Activated CD4-positive, alpha-beta memory T cell treated with anti-CD3 and anti-CD28 coated beads for 36 hours (primary cell): Measurements from ENCODE around the gene TMEM250. TPM values are rescaled to one million over a fixed set of nuclear protein-coding genes. Genes with fewer than 3 reads are reported as not detected.
A peak's percentile ranks its signal among the peaks of the same experiment; 100 is the strongest.
"Not testable (repeated sequence)": the region's sequence is repeated elsewhere in the genome, so short reads cannot be mapped to it uniquely, and the experiment has no call there.

ENCODE experiments used
- CTCF ChIA-PET: fragments of 350-600 bp; sonication (Branson Sonifier 250); formaldehyde crosslinking; loops from one replicate; lab custom pipeline; 2021; ENCODE audit warnings: antibody characterized with exemption, inconsistent platforms; lab: Charles Lee
- POLR2A ChIA-PET: fragments of 350-600 bp; sonication (Branson Sonifier 250); formaldehyde crosslinking; loops from one replicate; lab custom pipeline; 2021; ENCODE audit warnings: antibody characterized with exemption; lab: Charles Lee
- DNase-seq: peaks from one replicate; pipeline ENCODE4 v3.0.0-alpha.2; 2020
- H3K27ac Mint-ChIP-seq: one replicate; pipeline ENCODE4 v1.8.0; 2021; ENCODE audit warnings: mixed read lengths
- H3K27me3 Mint-ChIP-seq: one replicate; pipeline ENCODE4 v1.8.0; 2021; ENCODE audit warnings: mixed read lengths
- H3K36me3 Mint-ChIP-seq: one replicate; pipeline ENCODE4 v1.8.0; 2021; ENCODE audit warnings: mixed read lengths
- H3K4me1 Mint-ChIP-seq: one replicate; pipeline ENCODE4 v1.8.0; 2021; ENCODE audit warnings: low read depth, mixed read lengths
- H3K4me3 Mint-ChIP-seq: one replicate; pipeline ENCODE4 v1.8.0; 2021; ENCODE audit warnings: mild to moderate bottlenecking, mixed read lengths
- H3K9me3 Mint-ChIP-seq: one replicate; pipeline ENCODE4 v1.8.0; 2021; ENCODE audit warnings: mixed read lengths
- intact Hi-C: fragments of 100-400 bp; cut with micrococcal nuclease; formaldehyde crosslinking; loops from one replicate; pipeline ENCODE4 v1.15.1; 2023
- total RNA-seq, 2 experiments: library from RNA; stranded (reverse); gene quantifications; one replicate each; pipeline ENCODE4 v1.2.3, GENCODE V29; 2021

Gene TMEM250
- total RNA-seq, 2 experiments from 2014 or later, result 28.0 to 28.4 TPM

- DNase-seq, result no peak
- no peaks in the 10 kb centered on the region for H3K9me3 Mint-ChIP-seq
- H3K4me1 Mint-ChIP-seq, result no peaks in the 10 kb centered on the region
- no peak overlapping the region for H3K4me3 Mint-ChIP-seq
- ChIA-PET POLR2A (no interaction called here), CTCF (no interaction called here)
- peaks cover 11% of the 10 kb centered on the region for H3K27me3 Mint-ChIP-seq
- H3K27ac Mint-ChIP-seq, result peak overlapping the region; percentile 6
- intact Hi-C loops, result no loop called here
- no peaks in the 10 kb centered on the region for H3K36me3 Mint-ChIP-seq
Measured at GRCh38 chr9:136152543-136152866, 33.8 kb upstream of the TMEM250 start.

GRCh38 chr9:136151848-136152542 lies 33.3 kb upstream of the TMEM250 start:
- intact Hi-C loops, result no loop called here
- POLR2A ChIA-PET, result no interaction called here
- CTCF ChIA-PET, result no interaction called here

DNA sequence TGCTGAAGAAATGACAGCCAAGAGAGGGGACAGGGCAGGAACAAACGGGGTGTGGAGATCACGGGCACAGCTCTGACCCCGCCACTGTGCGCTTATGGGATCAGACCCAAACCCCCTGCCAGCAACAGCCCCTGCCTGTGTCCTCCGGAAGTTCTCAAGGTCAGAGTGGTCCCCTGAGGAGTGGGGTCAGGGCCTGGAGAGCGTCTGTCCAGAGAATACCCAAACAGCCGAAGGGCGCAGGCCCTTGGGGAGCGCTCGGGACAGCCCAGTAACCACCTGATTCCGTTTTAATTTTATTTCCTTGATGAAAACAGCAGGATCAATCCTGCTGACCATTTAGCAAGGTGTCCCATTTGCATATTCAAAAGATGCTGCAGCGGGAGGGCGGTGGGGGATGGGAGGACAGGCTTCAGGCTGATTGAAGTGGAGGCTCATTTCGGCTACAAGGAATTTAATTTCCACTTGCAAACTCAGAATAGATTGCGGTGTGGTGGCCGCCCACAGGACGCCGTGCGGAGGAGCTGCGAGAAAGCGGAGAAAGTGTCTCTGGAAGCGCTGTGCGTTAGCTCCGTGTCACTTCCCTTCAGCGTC lies 32.6 kb upstream of the TMEM250 start:
- no peak overlapping the region for H3K4me3 Mint-ChIP-seq
- peaks cover 12% of the 10 kb centered on the region for H3K27me3 Mint-ChIP-seq
- H3K9me3 Mint-ChIP-seq, result no peaks in the 10 kb centered on the region
- ChIA-PET POLR2A (no interaction called here), CTCF (no interaction called here)
- no peaks in the 10 kb centered on the region for H3K36me3 Mint-ChIP-seq
- no peak overlapping the region for H3K27ac Mint-ChIP-seq
- H3K4me1 Mint-ChIP-seq, result no peaks in the 10 kb centered on the region
- no peak for DNase-seq
- intact Hi-C loops, result no loop called here

More at GRCh38 chr9:136151848-136152542, 33.3 kb upstream of the TMEM250 start:
- H3K4me3 Mint-ChIP-seq, result no peak overlapping the region
- peaks cover 11% of the 10 kb centered on the region for H3K27me3 Mint-ChIP-seq
- no peaks in the 10 kb centered on the region for H3K9me3 Mint-ChIP-seq
- no peaks in the 10 kb centered on the region for H3K4me1 Mint-ChIP-seq
- no peaks in the 10 kb centered on the region for H3K36me3 Mint-ChIP-seq
- H3K27ac Mint-ChIP-seq, result no peak overlapping the region
- no peak for DNase-seq

DNA sequence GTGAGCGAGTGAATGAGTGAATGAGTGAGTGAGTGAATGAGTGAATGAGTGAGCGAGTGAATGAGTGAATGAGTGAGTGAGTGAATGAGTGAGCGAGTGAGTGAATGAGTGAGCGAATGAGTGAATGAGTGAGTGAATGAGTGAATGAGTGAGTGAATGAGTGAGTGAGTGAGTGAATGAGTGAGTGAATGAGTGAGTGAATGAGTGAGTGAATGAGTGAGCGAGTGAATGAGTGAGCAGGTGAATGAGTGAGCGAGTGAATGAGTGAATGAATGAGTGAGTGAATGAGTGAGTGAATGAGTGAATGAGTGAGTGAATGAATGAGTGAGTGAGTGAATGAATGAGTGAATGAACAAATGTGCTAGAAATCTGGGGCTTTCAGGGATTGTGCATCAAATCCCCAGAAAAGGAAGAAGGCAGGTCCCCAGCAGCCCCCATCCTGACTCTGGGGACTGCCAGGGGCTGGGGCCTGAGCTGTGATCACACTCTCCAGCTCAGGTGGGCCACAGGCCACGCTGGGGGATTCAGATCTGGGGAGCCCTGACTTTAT lies 32.1 kb upstream of the TMEM250 start:
- H3K36me3 Mint-ChIP-seq, H3K9me3 Mint-ChIP-seq, H3K4me3 Mint-ChIP-seq, H3K27ac Mint-ChIP-seq, CTCF ChIA-PET, intact Hi-C loops, POLR2A ChIA-PET, H3K4me1 Mint-ChIP-seq, DNase-seq: not testable (repeated sequence)
- H3K27me3 Mint-ChIP-seq, result peaks cover 13% of the 10 kb centered on the region

- Mint-ChIP-seq H3K9me3 (no peaks in the 10 kb centered on the region), H3K27ac (no peak overlapping the region), H3K36me3 (no peaks in the 10 kb centered on the region), H3K4me1 (no peaks in the 10 kb centered on the region), H3K4me3 (no peak overlapping the region), H3K27me3 (peaks cover 10% of the 10 kb centered on the region)
- intact Hi-C loops, result no loop called here
- ChIA-PET POLR2A (no interaction called here), CTCF (no interaction called here)
- no peak for DNase-seq
Measured at GRCh38 chr9:136149853-136150252, 31.2 kb upstream of the TMEM250 start.

- POLR2A ChIA-PET, result no interaction called here
- CTCF ChIA-PET, result no interaction called here
Measured at GRCh38 chr9:136149337-136149736, 30.7 kb upstream of the TMEM250 start.

GRCh38 chr9:136148766-136149165 lies 30.1 kb upstream of the TMEM250 start:
- peaks cover 15% of the 10 kb centered on the region for H3K27me3 Mint-ChIP-seq
- intact Hi-C loops, result no loop called here
- H3K4me3 Mint-ChIP-seq, result no peak overlapping the region
- ChIA-PET CTCF (no interaction called here), POLR2A (no interaction called here)
- H3K4me1 Mint-ChIP-seq, result no peaks in the 10 kb centered on the region
- DNase-seq, result no peak
- H3K36me3 Mint-ChIP-seq, result no peaks in the 10 kb centered on the region
- H3K27ac Mint-ChIP-seq, result no peak overlapping the region
- no peaks in the 10 kb centered on the region for H3K9me3 Mint-ChIP-seq

More at GRCh38 chr9:136149337-136149736, 30.7 kb upstream of the TMEM250 start:
- H3K27ac Mint-ChIP-seq, result no peak overlapping the region
- intact Hi-C loops, result no loop called here
- H3K9me3 Mint-ChIP-seq, result no peaks in the 10 kb centered on the region
- H3K4me1 Mint-ChIP-seq, result no peaks in the 10 kb centered on the region
- DNase-seq, result no peak
- H3K27me3 Mint-ChIP-seq, result peaks cover 14% of the 10 kb centered on the region
- H3K4me3 Mint-ChIP-seq, result no peak overlapping the region
- H3K36me3 Mint-ChIP-seq, result no peaks in the 10 kb centered on the region

GRCh38 chr9:136147890-136148714 lies 29.4 kb upstream of the TMEM250 start:
- DNase-seq, result no peak
- ChIA-PET POLR2A (no interaction called here), CTCF (no interaction called here)
- Mint-ChIP-seq H3K4me3 (no peak overlapping the region), H3K27me3 (peaks cover 15% of the 10 kb centered on the region), H3K36me3 (no peaks in the 10 kb centered on the region), H3K4me1 (no peaks in the 10 kb centered on the region), H3K27ac (no peak overlapping the region), H3K9me3 (no peaks in the 10 kb centered on the region)
- intact Hi-C loops, result no loop called here

- H3K36me3 Mint-ChIP-seq, result no peaks in the 10 kb centered on the region
- intact Hi-C loops, result no loop called here
- H3K27me3 Mint-ChIP-seq, result peaks cover 15% of the 10 kb centered on the region
- H3K27ac Mint-ChIP-seq, result no peak overlapping the region
- ChIA-PET POLR2A (no interaction called here), CTCF (interaction anchor here (1.3 kb wide), 1 partner anchor 180 kb away, joined by 3 read pairs; no protein-coding TSS in a partner anchor)
- H3K9me3 Mint-ChIP-seq, result no peaks in the 10 kb centered on the region
- H3K4me3 Mint-ChIP-seq, result no peak overlapping the region
- no peak for DNase-seq
- no peaks in the 10 kb centered on the region for H3K4me1 Mint-ChIP-seq
Measured at GRCh38 chr9:136147038-136147889, 28.6 kb upstream of the TMEM250 start.

DNA sequence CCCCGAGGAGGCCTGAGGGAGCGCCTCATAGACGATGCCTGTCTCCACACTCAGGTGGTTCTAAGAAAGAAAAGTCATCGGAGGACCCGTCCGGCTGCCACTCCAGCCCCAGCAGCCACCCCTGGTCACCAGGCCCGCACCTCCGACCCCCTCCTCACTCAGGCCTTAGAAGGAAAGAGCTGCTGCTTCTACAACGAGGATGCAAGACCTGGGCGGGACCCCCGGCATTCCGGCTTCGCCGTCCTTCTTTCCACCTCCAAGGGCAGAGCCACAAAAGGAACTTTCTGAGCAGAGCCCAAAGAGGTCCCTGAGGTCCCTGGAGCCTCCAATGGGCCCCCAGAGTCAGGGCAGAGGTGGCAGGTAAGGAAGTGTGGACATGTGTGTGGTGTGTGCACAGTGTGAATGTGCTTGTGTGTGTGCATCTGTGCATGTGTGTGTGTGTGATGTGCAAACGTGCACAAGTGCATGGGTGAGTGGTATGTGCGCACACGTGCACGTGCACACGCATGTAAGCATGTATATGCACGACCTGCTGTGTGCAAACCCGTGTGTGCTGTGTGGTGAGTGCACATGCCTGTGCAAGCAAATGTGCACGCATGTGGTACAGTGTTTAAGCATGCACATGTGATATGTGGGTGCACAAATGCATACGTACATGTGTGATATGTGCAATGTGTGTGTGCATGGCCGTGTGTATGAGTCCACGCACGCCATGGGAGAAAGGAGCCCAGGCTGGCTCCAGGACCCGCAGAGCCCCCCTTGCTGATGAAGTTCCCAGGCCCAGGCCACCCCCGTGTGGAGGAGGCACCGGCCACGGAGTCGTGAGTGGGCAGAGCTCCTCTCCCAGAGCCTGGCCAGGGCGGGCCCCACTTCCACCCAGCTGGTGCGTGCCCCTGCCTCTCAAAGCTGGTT lies 27.7 kb upstream of the TMEM250 start:
- Mint-ChIP-seq H3K27ac (no peak overlapping the region), H3K4me3 (no peak overlapping the region), H3K4me1 (no peaks in the 10 kb centered on the region), H3K36me3 (no peaks in the 10 kb centered on the region), H3K9me3 (no peaks in the 10 kb centered on the region), H3K27me3 (peaks cover 15% of the 10 kb centered on the region)
- CTCF ChIA-PET, result interaction anchor here (1.3 kb wide), 1 partner anchor 179 kb away, joined by 3 read pairs; no protein-coding TSS in a partner anchor
- DNase-seq, result no peak
- intact Hi-C loops, result no loop called here
- POLR2A ChIA-PET, result no interaction called here

GRCh38 chr9:136145580-136145979 lies 26.9 kb upstream of the TMEM250 start:
- H3K4me3 Mint-ChIP-seq, result no peak overlapping the region

More at GRCh38 chr9:136145580-136145979, 26.9 kb upstream of the TMEM250 start:
- CTCF ChIA-PET, result interaction anchor here (1.3 kb wide), 1 partner anchor 178 kb away, joined by 3 read pairs; no protein-coding TSS in a partner anchor
- H3K27me3 Mint-ChIP-seq, result peaks cover 15% of the 10 kb centered on the region
- no peak for DNase-seq
- no peaks in the 10 kb centered on the region for H3K36me3 Mint-ChIP-seq
- H3K9me3 Mint-ChIP-seq, result no peaks in the 10 kb centered on the region
- intact Hi-C loops, result no loop called here
- H3K4me1 Mint-ChIP-seq, result no peaks in the 10 kb centered on the region
- no peak overlapping the region for H3K27ac Mint-ChIP-seq
- POLR2A ChIA-PET, result no interaction called here
